ENCODE results near the gene PKD1. TPM values are rescaled to one million over a fixed set of nuclear protein-coding genes. Genes with fewer than 3 reads are reported as not detected.
A peak's percentile ranks its signal among the peaks of the same experiment; 100 is the strongest.

Gene PKD1
- total and polyA plus RNA-seq, 9 donors = 63.3 to 183 (median 153) TPM

DNA sequence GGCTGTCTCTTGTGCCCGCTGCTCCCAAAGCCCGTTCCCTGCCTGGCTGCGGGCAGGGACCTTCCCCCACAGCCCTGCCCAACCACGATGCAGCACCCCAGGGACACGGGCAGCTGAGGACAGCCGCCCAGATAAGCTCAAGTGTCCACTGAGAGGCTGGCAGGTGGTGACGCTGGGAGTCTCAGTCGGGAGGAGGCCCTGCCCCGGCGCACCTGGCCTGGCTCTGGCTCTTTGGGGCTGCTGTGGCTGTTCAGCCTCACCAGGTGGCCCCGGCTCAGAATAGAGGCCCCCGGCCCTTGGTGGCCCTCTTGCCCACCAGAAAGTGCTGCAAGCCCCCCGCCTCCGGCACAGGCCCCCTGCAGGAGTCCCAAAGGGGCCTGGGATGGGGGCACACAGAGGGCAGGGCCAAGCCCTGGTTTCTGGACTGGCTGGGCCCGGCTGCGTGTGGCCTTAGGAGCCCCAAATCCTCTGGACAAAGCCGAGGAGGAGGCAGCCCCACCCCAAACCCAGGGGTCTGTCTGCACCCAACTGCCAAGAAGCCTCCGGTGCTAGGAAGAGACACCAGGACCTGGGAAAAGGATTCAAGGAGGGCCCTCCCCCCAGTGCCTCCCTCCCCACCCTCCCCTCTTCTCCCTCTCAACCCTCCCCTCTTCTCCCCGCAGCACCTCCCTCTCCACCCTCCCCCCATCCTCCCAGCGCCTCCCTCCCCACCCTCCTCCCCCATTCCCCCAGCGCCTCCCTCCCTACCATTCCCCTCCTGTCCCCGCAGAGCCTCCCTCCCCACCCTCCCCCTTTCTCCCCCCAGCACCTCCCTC is 93.3 kb downstream of the PKD1 start:
- peaks cover 82% of the 10 kb centered on the region for H3K4me1 ChIP-seq (ENCODE audit: control insufficient read depth, insufficient read depth, low read length)
- DNase-seq = no peak
- H3K27ac ChIP-seq (ENCODE audit: low read length) = no peak overlapping the region
- WGBS (ENCODE audit: insufficient coverage) = 70% methylated on average over 18 of the region's 22 CpGs
- peaks cover 8% of the 10 kb centered on the region for H3K36me3 ChIP-seq (ENCODE audit: control insufficient read depth, insufficient read depth, low read length)
- H3K9me3 ChIP-seq (replicated peaks; ENCODE audit: control insufficient read depth, low read depth, low read length) = no peaks in the 10 kb centered on the region
- no peak overlapping the region for H3K4me3 ChIP-seq (ENCODE audit: low read length)
- no peaks in the 10 kb centered on the region for H3K27me3 ChIP-seq (ENCODE audit: control insufficient read depth, insufficient read depth, low read length)

DNA sequence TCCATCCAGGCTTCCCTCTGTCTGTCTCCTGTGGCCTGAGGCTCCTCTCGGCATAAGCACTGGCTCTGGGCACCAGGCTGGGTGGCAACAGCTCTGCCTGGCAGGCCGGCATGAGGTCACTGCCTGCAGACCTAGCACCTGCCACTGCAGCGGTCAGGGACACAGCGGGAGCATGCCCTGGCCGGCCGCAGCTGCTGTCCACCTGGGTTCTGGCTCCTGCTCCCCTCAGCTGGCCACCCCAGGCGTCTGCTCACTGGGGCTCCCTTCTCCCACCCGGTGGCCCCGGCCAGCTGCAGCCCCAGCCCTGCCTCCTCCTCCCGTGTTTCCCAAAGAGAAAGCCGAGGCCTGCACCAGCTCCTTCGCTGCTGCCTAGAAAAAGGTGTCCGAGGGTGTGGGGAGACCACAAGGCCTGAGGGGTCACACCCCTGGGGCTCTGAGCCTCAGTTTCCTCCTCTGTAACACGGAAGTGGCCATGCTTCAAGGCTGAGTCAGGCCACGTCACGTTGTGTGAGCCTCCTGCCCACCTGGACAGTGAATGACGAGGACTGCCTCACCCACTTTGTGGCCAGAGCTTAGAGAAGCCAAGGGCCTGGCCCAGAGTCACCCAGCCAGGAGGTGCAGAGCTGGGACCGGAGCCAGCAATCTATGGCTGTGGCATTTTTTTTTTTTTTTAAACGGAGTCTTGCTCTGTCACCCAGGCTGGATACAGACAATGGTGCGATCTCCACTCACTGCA is 94.7 kb downstream of the PKD1 start:
- H3K27ac ChIP-seq (ENCODE audit: low read length) = peak overlapping the region; percentile 81
- DNase-seq = peak; percentile 89
- no peaks in the 10 kb centered on the region for H3K9me3 ChIP-seq (replicated peaks; ENCODE audit: control insufficient read depth, low read depth, low read length)
- no peaks in the 10 kb centered on the region for H3K27me3 ChIP-seq (ENCODE audit: control insufficient read depth, insufficient read depth, low read length)
- 46% methylated on average over 16 of the region's 20 CpGs for WGBS (ENCODE audit: insufficient coverage)
- H3K4me3 ChIP-seq (ENCODE audit: low read length) = no peak overlapping the region
- H3K4me1 ChIP-seq (ENCODE audit: control insufficient read depth, insufficient read depth, low read length) = peaks cover 83% of the 10 kb centered on the region
- H3K36me3 ChIP-seq (ENCODE audit: control insufficient read depth, insufficient read depth, low read length) = peaks cover 19% of the 10 kb centered on the region

DNA sequence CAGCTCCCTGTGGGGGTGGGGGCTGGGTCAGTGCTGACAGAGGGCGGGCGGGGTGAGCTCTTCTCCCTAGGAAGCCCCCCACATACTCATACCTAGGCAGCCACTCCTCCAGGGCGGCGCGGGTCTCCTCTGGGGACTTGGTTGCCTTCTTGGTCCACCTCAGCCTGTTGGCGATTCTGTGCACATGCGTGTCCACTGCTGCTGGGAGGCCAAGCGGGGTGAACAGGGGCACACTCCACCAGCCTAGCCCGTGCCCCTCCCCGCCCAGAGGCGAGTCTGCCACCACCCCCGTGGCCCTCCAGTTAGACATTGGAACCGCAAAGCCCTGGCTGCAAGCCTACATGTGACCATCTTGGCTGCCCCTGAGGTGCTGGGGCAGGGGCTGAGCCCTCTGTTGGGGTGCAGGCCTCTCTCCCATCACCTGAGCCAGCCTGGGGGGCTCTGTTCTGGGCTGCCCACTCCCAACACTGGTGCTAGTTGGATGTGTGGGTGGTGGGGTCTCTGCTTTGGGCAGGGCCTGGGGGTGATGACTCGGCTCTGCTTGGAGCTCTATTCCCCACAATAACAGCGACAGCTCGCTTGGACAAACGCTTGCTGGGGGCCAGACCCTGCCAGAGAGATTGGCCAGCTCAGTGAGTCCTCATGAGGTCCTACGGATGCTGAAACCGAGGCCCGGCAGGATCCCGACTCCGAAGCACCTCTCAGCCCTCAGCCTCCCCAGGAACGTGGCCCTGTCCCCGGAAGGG is 95.5 kb downstream of the PKD1 start:
- Histone ChIP-seq H3K27ac (ENCODE audit: low read length) (peak overlapping the region; percentile 81), H3K36me3 (ENCODE audit: control insufficient read depth, insufficient read depth, low read length) (peaks cover 19% of the 10 kb centered on the region), H3K4me3 (ENCODE audit: low read length) (no peak overlapping the region), H3K27me3 (ENCODE audit: control insufficient read depth, insufficient read depth, low read length) (no peaks in the 10 kb centered on the region), H3K9me3 (replicated peaks; ENCODE audit: control insufficient read depth, low read depth, low read length) (no peaks in the 10 kb centered on the region), H3K4me1 (ENCODE audit: control insufficient read depth, insufficient read depth, low read length) (peaks cover 90% of the 10 kb centered on the region)
- WGBS (ENCODE audit: insufficient coverage) = 41% methylated on average over 17 of the region's 24 CpGs
- peak; percentile 49 for DNase-seq

DNA sequence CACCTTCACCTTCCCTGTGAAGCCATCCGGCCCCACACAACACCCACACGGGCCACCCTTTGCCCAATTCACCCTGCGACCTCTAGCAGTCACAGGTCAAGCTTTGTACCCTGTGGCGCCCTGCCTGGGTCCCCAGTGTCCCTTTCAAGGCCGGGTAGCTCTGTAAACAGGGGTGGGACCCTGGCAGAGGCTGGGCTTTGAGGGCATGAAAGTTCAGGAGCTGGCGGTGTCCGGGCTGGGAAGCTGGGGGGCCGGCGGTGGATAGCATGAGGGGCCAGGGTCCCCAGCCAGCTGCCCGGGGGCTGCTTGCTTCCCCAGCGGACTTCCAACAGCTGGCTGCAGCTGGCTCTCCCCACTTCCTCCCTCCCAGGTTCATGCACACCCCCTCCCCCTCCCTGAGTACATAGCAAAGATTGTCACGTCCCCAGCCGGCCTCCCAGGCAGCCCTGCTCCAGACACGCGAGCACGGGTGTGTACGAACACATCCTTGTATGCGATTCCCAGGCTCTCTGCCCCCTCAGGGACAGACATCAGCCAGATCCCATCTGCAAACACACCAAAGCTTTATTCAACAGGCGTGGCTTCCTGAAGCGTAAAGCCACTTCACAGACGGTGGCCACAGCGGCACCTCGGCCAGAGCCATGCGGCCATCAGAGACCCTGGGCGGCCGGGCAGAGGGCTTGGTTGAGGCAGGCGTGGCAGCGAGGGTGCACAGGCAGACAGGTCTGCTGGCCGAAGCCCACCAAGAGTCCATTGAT is 96.2 kb downstream of the PKD1 start:
- peaks cover 19% of the 10 kb centered on the region for H3K36me3 ChIP-seq (ENCODE audit: control insufficient read depth, insufficient read depth, low read length)
- H3K27ac ChIP-seq (ENCODE audit: low read length) = peak overlapping the region; percentile 85
- H3K4me3 ChIP-seq (ENCODE audit: low read length) = no peak overlapping the region
- H3K27me3 ChIP-seq (ENCODE audit: control insufficient read depth, insufficient read depth, low read length) = no peaks in the 10 kb centered on the region
- WGBS (ENCODE audit: insufficient coverage) = 16% methylated on average over 23 of the region's 29 CpGs
- peaks cover 96% of the 10 kb centered on the region for H3K4me1 ChIP-seq (ENCODE audit: control insufficient read depth, insufficient read depth, low read length)
- no peaks in the 10 kb centered on the region for H3K9me3 ChIP-seq (replicated peaks; ENCODE audit: control insufficient read depth, low read depth, low read length)
- DNase-seq = peak; percentile 94

Other genes starting within 250 kb of the PKD1 start
- not detected for gene HS3ST6, start 217.5 kb downstream of the PKD1 start, total RNA-seq
- 1 to 10 TPM in 1 of 8 donors, not detected in 7; 1.7 TPM for gene HS3ST6, start 217.5 kb downstream of the PKD1 start, polyA plus RNA-seq (ENCODE audit: insufficient read depth in 1 of 8, insufficient read length in 8 of 8, low replicate concordance in 1 of 8)
- 16.3 TPM for gene MSRB1, start 192.7 kb downstream of the PKD1 start, total RNA-seq
- 10 to 100 TPM; 24.2 to 40.7 (median 29.1) TPM for gene MSRB1, start 192.7 kb downstream of the PKD1 start, polyA plus RNA-seq (ENCODE audit: insufficient read depth in 1 of 8, insufficient read length in 8 of 8, low replicate concordance in 1 of 8)
- gene RPL3L, start 181.2 kb downstream of the PKD1 start, total RNA-seq = 43.0 TPM
- 10 to 100 TPM; 11.9 to 63.0 (median 33.4) TPM for gene RPL3L, start 181.2 kb downstream of the PKD1 start, polyA plus RNA-seq (ENCODE audit: insufficient read depth in 1 of 8, insufficient read length in 8 of 8, low replicate concordance in 1 of 8)
- gene NDUFB10, start 176.4 kb downstream of the PKD1 start, total RNA-seq = 142 TPM
- gene NDUFB10, start 176.4 kb downstream of the PKD1 start, polyA plus RNA-seq (ENCODE audit: insufficient read depth in 1 of 8, insufficient read length in 8 of 8, low replicate concordance in 1 of 8) = 100 to 1,000 TPM in 7 of 8 donors, 10 to 100 TPM in 1; 95.4 to 162 (median 128) TPM
- gene RPS2, start 171.1 kb downstream of the PKD1 start, total RNA-seq = 2,334 TPM
- gene RPS2, start 171.1 kb downstream of the PKD1 start, polyA plus RNA-seq (ENCODE audit: insufficient read depth in 1 of 8, insufficient read length in 8 of 8, low replicate concordance in 1 of 8) = 1,000 to 10,000 TPM; 3,011 to 3,712 (median 3,485) TPM
- gene RNF151, start 169.0 kb downstream of the PKD1 start, total RNA-seq = not detected
- gene RNF151, start 169.0 kb downstream of the PKD1 start, polyA plus RNA-seq (ENCODE audit: insufficient read depth in 1 of 8, insufficient read length in 8 of 8, low replicate concordance in 1 of 8) = not detected
- gene TBL3, start 163.8 kb downstream of the PKD1 start, total RNA-seq = 23.9 TPM
- gene TBL3, start 163.8 kb downstream of the PKD1 start, polyA plus RNA-seq (ENCODE audit: insufficient read depth in 1 of 8, insufficient read length in 8 of 8, low replicate concordance in 1 of 8) = 10 to 100 TPM; 27.9 to 32.9 (median 30.6) TPM
- 0.89 TPM for gene NOXO1, start 154.4 kb downstream of the PKD1 start, total RNA-seq
- gene NOXO1, start 154.4 kb downstream of the PKD1 start, polyA plus RNA-seq (ENCODE audit: insufficient read depth in 1 of 8, insufficient read length in 8 of 8, low replicate concordance in 1 of 8) = 1 to 10 TPM in 4 of 8 donors, under 1 TPM in 4; 0.29 to 1.7 (median 0.98) TPM
- gene GFER, start 151.7 kb downstream of the PKD1 start, total RNA-seq = 18.3 TPM
- gene GFER, start 151.7 kb downstream of the PKD1 start, polyA plus RNA-seq (ENCODE audit: insufficient read depth in 1 of 8, insufficient read length in 8 of 8, low replicate concordance in 1 of 8) = 10 to 100 TPM; 14.7 to 23.8 (median 17.8) TPM
- 0.93 TPM for gene SYNGR3, start 145.9 kb downstream of the PKD1 start, total RNA-seq
- 1 to 10 TPM in 6 of 8 donors, under 1 TPM in 2; 0.70 to 1.5 (median 1.2) TPM for gene SYNGR3, start 145.9 kb downstream of the PKD1 start, polyA plus RNA-seq (ENCODE audit: insufficient read depth in 1 of 8, insufficient read length in 8 of 8, low replicate concordance in 1 of 8)
- gene ZNF598, start 126.1 kb downstream of the PKD1 start, total RNA-seq = 6.6 TPM
- gene ZNF598, start 126.1 kb downstream of the PKD1 start, polyA plus RNA-seq (ENCODE audit: insufficient read depth in 1 of 8, insufficient read length in 8 of 8, low replicate concordance in 1 of 8) = 10 to 100 TPM; 21.2 to 28.6 (median 23.6) TPM
- gene NPW, start 116.1 kb downstream of the PKD1 start, total RNA-seq = 0.80 TPM
- gene NPW, start 116.1 kb downstream of the PKD1 start, polyA plus RNA-seq (ENCODE audit: insufficient read depth in 1 of 8, insufficient read length in 8 of 8, low replicate concordance in 1 of 8) = 1 to 10 TPM in 7 of 8 donors, under 1 TPM in 1; 0.57 to 5.4 (median 2.6) TPM
- 22.1 TPM for gene NHERF2, start 109.0 kb downstream of the PKD1 start, total RNA-seq
- 10 to 100 TPM; 34.5 to 60.6 (median 45.6) TPM for gene NHERF2, start 109.0 kb downstream of the PKD1 start, polyA plus RNA-seq (ENCODE audit: insufficient read depth in 1 of 8, insufficient read length in 8 of 8, low replicate concordance in 1 of 8)
- 20.2 TPM for gene NTHL1, start 88.1 kb downstream of the PKD1 start, total RNA-seq
- 10 to 100 TPM; 11.5 to 18.1 (median 14.0) TPM for gene NTHL1, start 88.1 kb downstream of the PKD1 start, polyA plus RNA-seq (ENCODE audit: insufficient read depth in 1 of 8, insufficient read length in 8 of 8, low replicate concordance in 1 of 8)
- gene TSC2, start 87.9 kb downstream of the PKD1 start, total RNA-seq = 31.8 TPM
- 100 to 1,000 TPM in 3 of 8 donors, 10 to 100 TPM in 5; 57.6 to 109 (median 84.6) TPM for gene TSC2, start 87.9 kb downstream of the PKD1 start, polyA plus RNA-seq (ENCODE audit: insufficient read depth in 1 of 8, insufficient read length in 8 of 8, low replicate concordance in 1 of 8)
- 0.40 TPM for gene RAB26, start 12.7 kb upstream of the PKD1 start, total RNA-seq
- 1 to 10 TPM in 4 of 8 donors, under 1 TPM in 4; 0.27 to 3.4 (median 0.86) TPM for gene RAB26, start 12.7 kb upstream of the PKD1 start, polyA plus RNA-seq (ENCODE audit: insufficient read depth in 1 of 8, insufficient read length in 8 of 8, low replicate concordance in 1 of 8)
- 29.0 TPM for gene TRAF7, start 19.9 kb upstream of the PKD1 start, total RNA-seq
- 10 to 100 TPM; 32.6 to 52.6 (median 47.6) TPM for gene TRAF7, start 19.9 kb upstream of the PKD1 start, polyA plus RNA-seq (ENCODE audit: insufficient read depth in 1 of 8, insufficient read length in 8 of 8, low replicate concordance in 1 of 8)
- 0.75 TPM for gene CASKIN1, start 60.7 kb upstream of the PKD1 start, total RNA-seq
- 1 to 10 TPM in 7 of 8 donors, under 1 TPM in 1; 0.94 to 2.4 (median 1.9) TPM for gene CASKIN1, start 60.7 kb upstream of the PKD1 start, polyA plus RNA-seq (ENCODE audit: insufficient read depth in 1 of 8, insufficient read length in 8 of 8, low replicate concordance in 1 of 8)
- 13.7 TPM for gene MLST8, start 69.6 kb upstream of the PKD1 start, total RNA-seq
- 10 to 100 TPM; 30.6 to 38.2 (median 34.5) TPM for gene MLST8, start 69.6 kb upstream of the PKD1 start, polyA plus RNA-seq (ENCODE audit: insufficient read depth in 1 of 8, insufficient read length in 8 of 8, low replicate concordance in 1 of 8)
- gene BRICD5, start 75.0 kb upstream of the PKD1 start, total RNA-seq = 5.8 TPM
- 10 to 100 TPM in 2 of 8 donors, 1 to 10 TPM in 6; 3.9 to 11.0 (median 7.6) TPM for gene BRICD5, start 75.0 kb upstream of the PKD1 start, polyA plus RNA-seq (ENCODE audit: insufficient read depth in 1 of 8, insufficient read length in 8 of 8, low replicate concordance in 1 of 8)
- 12.2 TPM for gene PGP, start 78.9 kb upstream of the PKD1 start, total RNA-seq
- 10 to 100 TPM; 11.8 to 18.1 (median 16.9) TPM for gene PGP, start 78.9 kb upstream of the PKD1 start, polyA plus RNA-seq (ENCODE audit: insufficient read depth in 1 of 8, insufficient read length in 8 of 8, low replicate concordance in 1 of 8)
- gene E4F1, start 87.7 kb upstream of the PKD1 start, total RNA-seq = 18.6 TPM
- gene E4F1, start 87.7 kb upstream of the PKD1 start, polyA plus RNA-seq (ENCODE audit: insufficient read depth in 1 of 8, insufficient read length in 8 of 8, low replicate concordance in 1 of 8) = 10 to 100 TPM; 14.2 to 19.3 (median 17.3) TPM
- gene DNASE1L2, start 100.5 kb upstream of the PKD1 start, total RNA-seq = 0.89 TPM
- 1 to 10 TPM in 1 of 8 donors, under 1 TPM in 7; 0.60 to 1.2 (median 0.84) TPM for gene DNASE1L2, start 100.5 kb upstream of the PKD1 start, polyA plus RNA-seq (ENCODE audit: insufficient read depth in 1 of 8, insufficient read length in 8 of 8, low replicate concordance in 1 of 8)
- 56.9 TPM for gene ECI1, start 115.7 kb upstream of the PKD1 start, total RNA-seq
- gene ECI1, start 115.7 kb upstream of the PKD1 start, polyA plus RNA-seq (ENCODE audit: insufficient read depth in 1 of 8, insufficient read length in 8 of 8, low replicate concordance in 1 of 8) = 10 to 100 TPM; 44.4 to 81.7 (median 59.5) TPM
- 80.7 TPM for gene RNPS1, start 132.2 kb upstream of the PKD1 start, total RNA-seq
- gene RNPS1, start 132.2 kb upstream of the PKD1 start, polyA plus RNA-seq (ENCODE audit: insufficient read depth in 1 of 8, insufficient read length in 8 of 8, low replicate concordance in 1 of 8) = 100 to 1,000 TPM; 169 to 198 (median 188) TPM
- gene ABCA3, start 204.8 kb upstream of the PKD1 start, total RNA-seq = 7.5 TPM
- 10 to 100 TPM; 11.5 to 17.6 (median 15.9) TPM for gene ABCA3, start 204.8 kb upstream of the PKD1 start, polyA plus RNA-seq (ENCODE audit: insufficient read depth in 1 of 8, insufficient read length in 8 of 8, low replicate concordance in 1 of 8)